DND-41 (cell line): ENCODE results near the gene CENPK.

ENCODE experiments used
- ATAC-seq: fragments of 200-7000 bp; cut with Tn5 transposase; 3 replicates; pipeline ENCODE4 v1.9.1; 2021; ENCODE audit warnings: low read depth; ENCODE audit not compliant: insufficient read depth
- DNase-seq: peaks from one replicate; pipeline ENCODE4 v3.0.0-alpha.2; 2020
- H2AFZ ChIP-seq: 2 replicates; pipeline ENCODE4 v1.6.0; 2012; ENCODE audit warnings: low read depth, low read length
- H3K27ac ChIP-seq: 2 replicates; pipeline ENCODE4 v1.5.1; 2012; ENCODE audit warnings: low read length, inconsistent platforms
- H3K27me3 ChIP-seq: fragments of 200-600 bp; sonication (generic); 2 replicates; pipeline ENCODE4 v1.6.0; 2012; ENCODE audit warnings: low read length, mild to moderate bottlenecking, inconsistent platforms; ENCODE audit not compliant: insufficient read depth, poor library complexity
- H3K36me3 ChIP-seq: 2 replicates; pipeline ENCODE4 v1.5.1; 2012; ENCODE audit warnings: low read length, inconsistent platforms; ENCODE audit not compliant: insufficient read depth
- H3K4me1 ChIP-seq: 2 replicates; pipeline ENCODE4 v1.5.1; 2012; ENCODE audit warnings: mild to moderate bottlenecking, low read length; ENCODE audit not compliant: insufficient read depth
- H3K4me2 ChIP-seq: 2 replicates; pipeline ENCODE4 v1.6.0; 2012; ENCODE audit warnings: mild to moderate bottlenecking, moderate library complexity, low read length, inconsistent platforms; ENCODE audit not compliant: insufficient read depth
- H3K4me3 ChIP-seq, 2 experiments: fragments of 200-600 bp in 1 of 2; shearing (Covaris generic) in 1 of 2; 2 replicates each; pipeline ENCODE4 v1.5.1; 2012 to 2016; ENCODE audit warnings: inconsistent platforms in 2 of 2, low read length in 2 of 2, mild to moderate bottlenecking in 2 of 2, low read depth in 1 of 2, moderate library complexity in 1 of 2
- H3K79me2 ChIP-seq: 2 replicates; pipeline ENCODE4 v1.6.0; 2012; ENCODE audit warnings: low read length, inconsistent platforms; ENCODE audit not compliant: insufficient read depth
- H3K9ac ChIP-seq: 2 replicates; pipeline ENCODE4 v1.6.0; 2012; ENCODE audit warnings: low read depth, mild to moderate bottlenecking, inconsistent platforms, low read length, moderate library complexity
- H3K9me3 ChIP-seq: 2 replicates; pipeline ENCODE4 v1.5.1; 2012; ENCODE audit warnings: low read length, moderate library complexity, mild to moderate bottlenecking, inconsistent platforms; ENCODE audit not compliant: insufficient read depth, severe bottlenecking
- H4K20me1 ChIP-seq: 2 replicates; pipeline ENCODE4 v1.6.0; 2012; ENCODE audit warnings: low read length; ENCODE audit not compliant: insufficient read depth
- CTCF ChIP-seq: IDR thresholded peaks from 2 replicates; pipeline ENCODE4 v1.5.1; 2012; ENCODE audit warnings: borderline replicate concordance, low read length, moderate library complexity, mild to moderate bottlenecking; ENCODE audit not compliant: poor library complexity, severe bottlenecking; ENCODE audit errors: extremely low read depth
- EZH2 ChIP-seq: IDR thresholded peaks from 3 replicates; pipeline ENCODE4 v1.6.1; 2012; ENCODE audit warnings: borderline replicate concordance, low read depth, mild to moderate bottlenecking, moderate library complexity, low read length, inconsistent platforms; ENCODE audit not compliant: severe bottlenecking

The CENPK gene

GRCh38 chr5:65588694-65589093 lies 25.7 kb upstream of the CENPK start:
- Histone ChIP-seq H2AFZ (no peak overlapping the region), H3K79me2 (no peaks in the 10 kb centered on the region), H3K27me3 (no peaks in the 10 kb centered on the region), H3K9me3 (no peaks in the 10 kb centered on the region), H3K4me3 (no peak overlapping the region), H3K27ac (no peak overlapping the region), H3K4me2 (no peak overlapping the region), H3K36me3 (peaks cover 86% of the 10 kb centered on the region), H4K20me1 (no peaks in the 10 kb centered on the region), H3K9ac (no peak overlapping the region), H3K4me1 (no peaks in the 10 kb centered on the region)
- DNase-seq (no peak), ATAC-seq (no peak)
- peak; percentile 27 for TF ChIP-seq CTCF
- TF ChIP-seq EZH2: no peak

- Histone ChIP-seq H3K27ac (no peak overlapping the region), H3K4me1 (no peaks in the 10 kb centered on the region), H3K4me2 (no peak overlapping the region), H3K79me2 (peaks cover 2% of the 10 kb centered on the region; the same call in 1 of the 2 replicates), H3K27me3 (no peaks in the 10 kb centered on the region), H3K36me3 (peaks cover 67% of the 10 kb centered on the region), H3K9me3 (no peaks in the 10 kb centered on the region), H2AFZ (no peak overlapping the region), H3K4me3 (no peak overlapping the region), H4K20me1 (no peaks in the 10 kb centered on the region), H3K9ac (no peak overlapping the region)
- DNase-seq (no peak), ATAC-seq (no peak)
- TF ChIP-seq CTCF (no peak), EZH2 (no peak)
Measured at GRCh38 chr5:65577141-65577540, 14.2 kb upstream of the CENPK start.

- H3K4me2 ChIP-seq: no peak overlapping the region
- DNase-seq: no peak
- H3K79me2 ChIP-seq: peaks cover 14% of the 10 kb centered on the region
- H3K4me3 ChIP-seq: no peak overlapping the region
- no peak overlapping the region for H3K27ac ChIP-seq
- H3K9ac ChIP-seq: no peak overlapping the region
- peaks cover 9% of the 10 kb centered on the region; the same call in 1 of the 2 replicates for H3K4me1 ChIP-seq
- H2AFZ ChIP-seq: no peak overlapping the region
- H3K27me3 ChIP-seq: no peaks in the 10 kb centered on the region
- TF ChIP-seq EZH2: no peak
- TF ChIP-seq CTCF: no peak
- no peak for ATAC-seq
- H3K36me3 ChIP-seq: peaks cover 58% of the 10 kb centered on the region
- H3K9me3 ChIP-seq: no peaks in the 10 kb centered on the region
- H4K20me1 ChIP-seq: no peaks in the 10 kb centered on the region
Measured at GRCh38 chr5:65570598-65571226, 7.7 kb upstream of the CENPK start.
